ENCODE data around the gene PEX14. TPM values are rescaled to one million over a fixed set of nuclear protein-coding genes. Genes with fewer than 3 reads are reported as not detected.

PEX14 gene
- total and polyA plus RNA-seq, 8 donors = 17.3 to 22.9 (median 20.7) TPM

DNA sequence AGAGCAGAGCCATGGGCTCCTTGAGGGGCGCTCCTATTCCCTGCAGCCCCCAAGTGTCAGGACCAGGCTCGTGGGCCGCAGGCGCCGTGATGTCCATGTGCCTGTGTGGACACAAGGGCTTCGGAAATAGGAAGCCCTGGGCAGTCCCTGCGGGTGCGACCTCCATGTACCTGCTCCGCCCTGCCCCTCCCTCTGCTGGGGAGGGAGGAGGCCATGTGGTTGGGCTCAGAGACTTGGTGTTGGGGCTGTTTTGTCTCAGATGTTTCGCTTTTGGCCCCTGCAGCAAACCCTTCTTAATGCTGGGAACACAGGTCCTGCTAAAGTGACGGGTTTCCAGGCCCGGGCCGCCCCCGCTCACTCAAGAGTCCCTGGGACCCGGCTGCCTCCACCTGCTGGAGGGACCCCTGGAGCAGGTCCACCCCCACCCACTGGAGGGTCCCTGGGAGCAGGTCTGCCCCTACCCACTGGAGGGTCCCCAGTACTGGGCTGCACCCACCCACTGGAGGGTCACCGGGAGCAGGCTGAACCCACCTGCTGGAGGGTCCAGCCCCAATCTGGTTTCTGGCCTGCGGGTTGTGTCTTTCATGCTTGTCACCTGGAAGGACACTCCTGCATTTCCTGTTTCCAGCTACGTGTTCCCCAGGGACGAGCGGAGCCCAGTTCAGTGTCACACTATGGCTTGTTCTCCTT, 156.5 kb downstream of the PEX14 start:
- H3K27ac ChIP-seq = no peak overlapping the region
- peaks cover 0 to 24% of the 10 kb centered on the region in 2 donors for H3K4me1 ChIP-seq
- intact Hi-C loops (cut with DNase I) = no loop called here
- H3K4me3 ChIP-seq = no peak overlapping the region
- no peaks in the 10 kb centered on the region for H3K9me3 ChIP-seq
- peaks cover 0 to 29% of the 10 kb centered on the region in 2 donors for H3K36me3 ChIP-seq
- TF ChIP-seq, protein P1, sequence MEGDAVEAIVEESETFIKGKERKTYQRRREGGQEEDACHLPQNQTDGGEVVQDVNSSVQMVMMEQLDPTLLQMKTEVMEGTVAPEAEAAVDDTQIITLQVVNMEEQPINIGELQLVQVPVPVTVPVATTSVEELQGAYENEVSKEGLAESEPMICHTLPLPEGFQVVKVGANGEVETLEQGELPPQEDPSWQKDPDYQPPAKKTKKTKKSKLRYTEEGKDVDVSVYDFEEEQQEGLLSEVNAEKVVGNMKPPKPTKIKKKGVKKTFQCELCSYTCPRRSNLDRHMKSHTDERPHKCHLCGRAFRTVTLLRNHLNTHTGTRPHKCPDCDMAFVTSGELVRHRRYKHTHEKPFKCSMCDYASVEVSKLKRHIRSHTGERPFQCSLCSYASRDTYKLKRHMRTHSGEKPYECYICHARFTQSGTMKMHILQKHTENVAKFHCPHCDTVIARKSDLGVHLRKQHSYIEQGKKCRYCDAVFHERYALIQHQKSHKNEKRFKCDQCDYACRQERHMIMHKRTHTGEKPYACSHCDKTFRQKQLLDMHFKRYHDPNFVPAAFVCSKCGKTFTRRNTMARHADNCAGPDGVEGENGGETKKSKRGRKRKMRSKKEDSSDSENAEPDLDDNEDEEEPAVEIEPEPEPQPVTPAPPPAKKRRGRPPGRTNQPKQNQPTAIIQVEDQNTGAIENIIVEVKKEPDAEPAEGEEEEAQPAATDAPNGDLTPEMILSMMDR (IDR thresholded peaks at IDR 0.05) = no peak
- DNase-seq = peak in 1 of 4 donors; percentile 59
- no peaks in the 10 kb centered on the region for H3K27me3 ChIP-seq
- ATAC-seq = no peak

DNA sequence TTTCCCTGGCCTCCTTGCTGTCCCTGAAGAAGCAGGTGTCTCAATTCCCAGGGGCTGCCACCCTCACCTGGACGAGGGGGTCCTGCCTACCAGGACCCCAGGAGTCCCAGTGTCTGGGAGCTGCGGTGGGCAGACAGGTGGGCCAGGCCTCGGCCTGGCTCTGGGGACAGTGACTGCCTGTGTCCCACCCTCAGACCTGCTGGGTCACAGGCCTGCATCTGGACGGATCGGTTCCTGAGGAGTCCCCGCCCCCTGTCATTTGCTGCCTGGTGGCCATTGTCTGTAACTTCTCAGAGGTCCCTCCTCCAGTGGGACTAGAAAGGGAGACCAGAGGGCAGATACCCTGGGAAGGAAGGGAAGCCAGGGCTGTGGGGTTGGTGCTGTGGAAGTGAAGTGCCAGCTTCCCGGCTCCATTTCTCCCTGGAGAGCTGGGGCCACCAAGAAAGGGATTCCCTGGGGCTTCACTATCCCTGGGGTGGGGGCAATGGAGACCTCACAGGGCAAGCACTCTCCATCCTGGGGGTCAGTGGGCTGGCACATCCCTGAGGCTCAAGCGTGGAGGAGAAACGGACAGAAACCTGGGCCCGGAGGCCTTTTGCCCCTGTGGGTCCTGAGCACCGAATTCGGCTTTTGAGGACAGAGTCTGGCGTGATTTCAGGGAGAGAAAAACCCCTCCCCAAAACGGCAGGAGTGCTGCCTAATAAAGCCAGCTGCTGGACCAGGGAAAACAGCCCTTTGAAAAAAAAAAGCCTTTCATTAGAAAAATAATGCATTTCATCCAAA, 157.3 kb downstream of the PEX14 start:
- peaks cover 0 to 29% of the 10 kb centered on the region in 2 donors for H3K36me3 ChIP-seq
- H3K4me3 ChIP-seq = no peak overlapping the region
- H3K27me3 ChIP-seq = peaks cover 0 to 1% of the 10 kb centered on the region in 2 donors
- H3K4me1 ChIP-seq = peaks cover 0 to 27% of the 10 kb centered on the region in 2 donors
- TF ChIP-seq, protein P1 (IDR thresholded peaks at IDR 0.05) = no peak
- intact Hi-C loops (cut with DNase I) = no loop called here
- H3K9me3 ChIP-seq = no peaks in the 10 kb centered on the region
- peak in 1 of 4 donors; percentile 58 for DNase-seq
- ATAC-seq = no peak
- no peak overlapping the region for H3K27ac ChIP-seq

DNA sequence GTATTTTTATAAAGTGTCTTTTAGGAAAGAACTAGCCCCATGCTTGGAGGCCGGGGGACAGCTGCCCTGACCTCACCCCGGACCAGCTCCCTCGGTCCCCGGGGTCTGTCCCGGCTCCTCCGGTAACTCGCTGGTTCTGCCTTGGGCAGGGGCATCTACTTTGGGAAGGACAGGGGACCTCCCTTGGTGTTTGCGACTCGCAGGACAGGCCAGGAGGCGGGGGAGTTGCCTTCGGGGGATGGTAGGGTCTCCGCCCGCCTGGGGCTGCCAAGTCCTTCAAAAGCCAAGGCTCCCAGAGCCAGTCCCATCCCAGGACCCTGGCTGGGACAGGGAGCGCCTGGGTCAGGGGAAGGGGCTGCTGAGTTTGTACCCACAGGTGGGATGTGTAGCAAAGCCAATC, 157.9 kb downstream of the PEX14 start:
- peak overlapping the region in 1 of 2 donors; percentile 33 for H3K27ac ChIP-seq
- intact Hi-C loops (cut with DNase I) = no loop called here
- TF ChIP-seq, protein P1 (IDR thresholded peaks at IDR 0.05) = no peak
- no peak for ATAC-seq
- peaks cover 0 to 32% of the 10 kb centered on the region in 2 donors for H3K4me1 ChIP-seq
- peaks cover 0 to 32% of the 10 kb centered on the region in 2 donors for H3K36me3 ChIP-seq
- peak in 1 of 4 donors; percentile 63 for DNase-seq
- H3K4me3 ChIP-seq = no peak overlapping the region
- peaks cover 0 to 8% of the 10 kb centered on the region in 2 donors for H3K27me3 ChIP-seq
- no peaks in the 10 kb centered on the region for H3K9me3 ChIP-seq

DNA sequence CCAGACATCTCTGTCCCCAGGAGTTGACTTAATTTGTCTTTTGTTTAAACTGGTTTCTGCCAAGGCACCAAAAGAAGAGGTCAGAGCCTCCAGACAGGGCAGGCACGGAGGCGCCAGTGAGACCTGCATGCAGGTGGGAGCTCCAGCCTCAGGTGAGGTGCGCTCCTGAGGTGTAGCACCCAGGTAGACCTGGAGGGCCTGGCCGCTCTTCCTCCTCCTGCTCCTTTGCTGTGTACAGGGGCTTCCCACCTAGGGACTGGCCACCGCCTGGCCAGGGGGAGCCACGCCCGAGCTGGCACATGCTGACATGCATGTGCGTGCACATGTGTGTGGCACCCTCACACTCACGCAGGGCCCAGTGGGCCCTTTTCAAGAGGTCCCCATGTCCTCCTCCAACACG, 158.7 kb downstream of the PEX14 start:
- TF ChIP-seq, protein P1 (IDR thresholded peaks at IDR 0.05) = no peak
- intact Hi-C loops (cut with DNase I) = no loop called here
- Histone ChIP-seq H3K9me3 (no peaks in the 10 kb centered on the region), H3K27ac (no peak overlapping the region), H3K36me3 (peaks cover 0 to 39% of the 10 kb centered on the region in 2 donors), H3K27me3 (peaks cover 0 to 16% of the 10 kb centered on the region in 2 donors), H3K4me1 (peaks cover 0 to 39% of the 10 kb centered on the region in 2 donors), H3K4me3 (no peak overlapping the region)
- peak in 1 of 4 donors; percentile 74 for DNase-seq
- no peak for ATAC-seq

DNA sequence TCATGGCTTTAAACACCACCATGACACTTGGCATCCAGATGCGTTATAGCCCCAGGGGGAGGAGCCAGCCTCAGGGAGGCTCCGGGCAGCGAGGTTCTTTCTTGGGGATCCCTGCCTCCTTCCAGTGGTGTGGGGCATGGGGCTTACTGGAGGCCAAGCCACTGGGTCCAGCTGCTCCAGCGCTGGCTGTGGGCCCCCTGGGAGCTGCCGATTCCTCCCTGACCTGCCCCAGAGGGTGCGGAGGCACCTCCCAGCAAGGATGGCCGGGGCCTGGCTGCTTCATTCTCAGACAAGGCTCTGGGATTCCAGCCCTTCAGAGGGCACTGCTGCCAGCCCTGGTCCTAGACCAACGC, 159.3 kb downstream of the PEX14 start:
- Histone ChIP-seq H3K36me3 (peaks cover 0 to 42% of the 10 kb centered on the region in 2 donors), H3K9me3 (no peaks in the 10 kb centered on the region), H3K4me1 (peaks cover 0 to 41% of the 10 kb centered on the region in 2 donors), H3K4me3 (no peak overlapping the region), H3K27ac (peak overlapping the region; percentile 60 to 62), H3K27me3 (peaks cover 0 to 18% of the 10 kb centered on the region in 2 donors)
- ATAC-seq = no peak
- TF ChIP-seq, protein P1 (IDR thresholded peaks at IDR 0.05) = no peak
- intact Hi-C loops (cut with DNase I) = no loop called here
- peak in 1 of 4 donors; percentile 72 for DNase-seq
